HG02759 (cell line): ENCODE results near the gene ITGB8.

Experiments
- ATAC-seq: cut with Tn5 transposase; IDR thresholded peaks from one replicate; pipeline ENCODE4 v1.9.1; 2021; ENCODE audit warnings: mild to moderate bottlenecking, moderate library complexity; ENCODE audit not compliant: unreplicated experiment

ITGB8 gene

DNA sequence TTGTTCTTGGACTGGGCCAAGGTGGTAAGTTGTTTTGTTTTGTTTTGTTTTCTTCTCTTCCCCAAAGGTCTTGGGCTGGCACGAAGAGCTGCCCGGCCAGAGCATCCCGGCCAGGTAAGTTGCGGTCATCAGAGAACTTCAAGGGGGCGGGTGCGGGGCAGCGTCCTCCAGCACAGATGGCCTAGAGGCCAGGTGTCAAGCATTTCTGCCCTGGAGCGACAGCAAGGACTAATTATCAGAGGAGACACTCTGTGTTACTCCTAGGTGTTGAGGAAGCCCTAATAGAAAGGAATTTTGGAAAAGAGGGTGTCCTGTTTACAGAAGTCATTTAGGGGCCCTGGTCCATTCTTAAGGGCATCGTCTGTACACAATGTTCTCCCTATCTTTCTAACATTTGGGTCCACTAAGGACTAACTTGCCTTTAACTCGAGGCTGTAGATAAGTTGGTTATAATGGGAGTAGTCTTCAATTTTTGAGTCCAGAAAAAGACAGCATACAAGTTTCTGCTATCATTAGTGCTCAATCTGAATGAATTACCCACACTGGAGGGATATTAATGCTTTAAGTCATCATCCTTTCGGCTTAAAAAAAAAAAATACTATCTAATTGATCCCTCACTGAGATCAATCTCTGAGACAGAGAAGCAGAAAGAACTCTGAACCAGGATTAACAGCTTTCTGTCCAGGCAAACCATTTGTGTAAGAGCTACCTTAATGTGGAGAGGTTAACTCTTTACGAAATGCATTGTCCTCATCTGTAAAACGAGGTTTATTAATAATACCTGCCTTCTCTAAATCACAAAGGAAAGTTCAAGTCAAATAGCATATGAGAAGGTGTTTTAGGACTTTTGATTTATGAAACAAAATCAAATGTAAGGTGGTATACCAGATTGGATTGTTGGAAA, 1.5 kb downstream of the ITGB8 start:
- no peak for ATAC-seq

DNA sequence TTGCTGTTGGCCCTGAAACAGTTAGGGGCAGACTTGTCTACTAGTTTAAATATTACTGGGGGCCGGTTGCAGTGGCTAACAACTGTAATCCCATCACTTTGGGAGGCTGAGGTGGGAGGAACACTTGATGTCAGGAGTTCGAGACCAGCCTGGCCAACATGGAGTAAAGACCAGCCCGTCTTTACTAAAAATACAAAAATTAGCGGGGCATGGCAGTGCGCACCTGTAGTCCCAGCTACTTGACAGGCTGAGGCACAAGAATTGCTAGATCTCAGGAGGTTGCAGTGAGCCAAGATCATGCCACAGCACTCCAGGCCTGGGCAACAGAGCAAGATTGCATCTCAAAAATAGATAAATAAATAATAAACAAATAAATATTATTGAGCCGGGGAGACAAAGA, 7.6 kb downstream of the ITGB8 start:
- no peak for ATAC-seq

GRCh38 chr7:20340839-20341238, 10.1 kb downstream of the ITGB8 start:
- ATAC-seq: peak; percentile 41

DNA sequence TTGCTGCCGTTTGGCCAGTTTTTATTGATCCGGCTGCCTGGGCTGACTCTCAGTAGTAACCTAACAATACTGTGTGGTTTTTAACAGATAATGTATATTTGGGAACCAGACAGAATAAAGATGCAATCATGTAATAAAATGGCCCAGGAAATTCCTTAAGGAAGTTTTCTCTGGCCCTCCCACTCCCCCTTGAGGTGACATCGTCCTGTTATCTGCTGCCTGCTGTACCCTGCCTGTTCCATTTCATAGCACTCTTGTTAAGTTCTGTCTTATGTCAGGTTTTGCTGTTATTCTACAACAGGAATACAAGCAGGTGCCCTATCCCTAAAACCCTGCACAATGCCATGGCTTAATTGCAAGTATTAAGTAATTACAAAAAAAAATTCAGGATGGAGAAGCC, 12.5 kb downstream of the ITGB8 start:
- ATAC-seq: no peak

DNA sequence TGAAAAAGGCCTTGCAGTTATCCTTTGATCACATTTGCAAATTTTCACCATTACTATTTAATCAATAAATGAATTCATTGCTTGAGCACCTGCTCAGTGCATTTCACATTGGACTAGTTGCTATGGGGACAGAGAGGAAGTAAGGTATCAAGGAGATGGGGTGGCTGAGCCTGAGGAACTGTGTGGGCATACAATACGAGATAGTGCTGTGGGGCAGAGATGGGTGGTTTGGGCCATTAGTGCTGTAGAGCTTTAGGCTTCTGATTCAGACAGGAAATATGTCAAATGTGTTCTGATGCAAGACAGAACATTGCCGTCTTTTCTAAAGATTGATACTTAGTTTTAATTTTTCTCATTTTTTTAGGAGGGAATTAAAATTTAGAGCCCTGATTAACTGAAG, 13.2 kb downstream of the ITGB8 start:
- no peak for ATAC-seq

GRCh38 chr7:20344396-20344795, 13.7 kb downstream of the ITGB8 start:
- ATAC-seq: no peak

DNA sequence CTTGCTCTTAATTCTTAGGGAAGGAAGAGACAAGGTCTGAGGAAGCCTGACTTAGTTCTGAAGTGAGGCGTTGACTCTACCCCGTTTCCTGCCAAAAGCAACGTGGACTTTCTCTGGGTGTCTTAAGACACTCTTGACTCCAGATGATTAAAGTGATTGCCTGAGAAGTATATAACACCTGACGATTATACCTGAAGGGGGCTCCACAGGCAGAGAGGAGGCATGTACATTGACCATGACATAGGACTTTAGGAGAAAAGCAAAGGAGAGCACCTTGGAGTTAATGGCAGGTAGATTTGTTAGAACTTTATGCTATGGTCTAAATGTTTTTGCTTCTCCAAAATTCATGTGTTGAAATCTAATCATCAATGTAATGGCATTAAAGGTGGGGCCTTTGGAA, 15.9 kb downstream of the ITGB8 start:
- no peak for ATAC-seq

DNA sequence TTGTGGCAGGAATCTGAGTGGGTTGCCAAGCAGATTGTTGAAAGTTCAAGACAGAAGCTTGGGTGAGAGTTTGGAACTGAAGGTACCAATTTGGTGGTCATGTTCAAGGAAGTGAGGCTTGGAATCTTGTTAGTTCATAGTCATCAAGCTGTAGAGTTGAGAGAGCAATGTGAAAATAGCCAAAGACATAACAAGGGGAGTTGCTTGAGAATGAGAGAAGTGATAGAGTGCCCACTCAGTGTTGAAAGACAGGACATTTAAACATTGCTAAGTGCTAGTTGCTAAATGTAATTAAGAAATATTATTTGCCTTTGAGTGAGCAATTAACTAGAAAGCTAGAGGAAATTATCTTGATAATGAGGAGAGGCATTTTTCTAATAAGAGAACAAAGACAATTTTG, 17.0 kb downstream of the ITGB8 start:
- ATAC-seq: no peak

GRCh38 chr7:20348125-20348807, 17.6 kb downstream of the ITGB8 start:
- ATAC-seq: no peak

DNA sequence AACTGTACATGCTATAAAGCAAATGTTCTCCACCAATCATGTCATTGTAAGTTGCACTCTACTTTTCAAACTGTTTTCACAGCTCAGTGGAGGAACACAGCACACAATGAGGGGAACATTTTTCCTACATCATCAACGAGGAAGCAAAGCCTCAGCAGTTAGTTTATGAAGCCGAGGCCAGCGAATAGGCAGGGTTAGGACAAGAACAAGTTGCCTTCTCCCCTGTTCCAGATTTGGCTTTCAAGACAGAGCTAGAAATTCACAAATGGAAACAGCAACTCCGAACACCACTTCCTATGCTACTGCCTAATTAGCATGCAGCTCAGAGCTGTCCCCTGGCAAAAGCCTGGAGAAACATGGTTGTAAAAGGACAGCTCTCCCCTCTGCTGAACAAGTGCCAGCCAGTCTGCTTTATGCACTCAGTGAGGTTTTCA, 19.8 kb downstream of the ITGB8 start:
- ATAC-seq: no peak

DNA sequence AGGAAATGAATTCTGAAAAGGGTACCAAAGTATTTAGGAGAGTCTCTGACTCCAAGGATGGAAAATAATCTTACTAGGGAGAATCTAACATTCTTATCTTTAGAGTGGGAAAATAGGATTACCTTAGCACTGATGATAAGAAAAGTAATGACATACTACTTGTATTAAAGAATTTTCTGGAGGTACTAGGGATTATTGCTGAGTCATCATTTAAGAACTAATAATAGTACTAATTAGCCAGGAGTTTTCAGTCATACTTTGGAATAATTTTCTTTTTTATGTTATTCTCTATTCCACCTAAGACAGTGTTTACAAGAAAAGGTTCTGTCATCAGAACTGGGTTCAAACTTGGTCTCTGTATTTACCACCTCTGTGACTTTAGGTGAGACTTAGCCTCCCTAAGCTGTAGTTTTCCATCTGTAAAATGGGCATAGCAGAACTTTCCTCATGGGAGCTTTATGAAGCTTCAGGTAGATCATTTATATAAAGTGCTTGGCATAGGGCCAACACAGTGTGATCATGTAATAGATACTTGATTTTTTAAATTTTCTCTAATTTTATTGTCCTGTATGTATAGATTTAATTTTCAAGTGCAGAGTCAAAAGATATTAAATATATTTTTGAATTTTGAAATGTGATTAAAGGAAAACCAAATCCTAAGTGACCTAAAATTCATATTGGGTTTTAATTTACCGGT, 20.4 kb downstream of the ITGB8 start:
- ATAC-seq: no peak

GRCh38 chr7:20351901-20352300, 21.2 kb downstream of the ITGB8 start:
- no peak for ATAC-seq

DNA sequence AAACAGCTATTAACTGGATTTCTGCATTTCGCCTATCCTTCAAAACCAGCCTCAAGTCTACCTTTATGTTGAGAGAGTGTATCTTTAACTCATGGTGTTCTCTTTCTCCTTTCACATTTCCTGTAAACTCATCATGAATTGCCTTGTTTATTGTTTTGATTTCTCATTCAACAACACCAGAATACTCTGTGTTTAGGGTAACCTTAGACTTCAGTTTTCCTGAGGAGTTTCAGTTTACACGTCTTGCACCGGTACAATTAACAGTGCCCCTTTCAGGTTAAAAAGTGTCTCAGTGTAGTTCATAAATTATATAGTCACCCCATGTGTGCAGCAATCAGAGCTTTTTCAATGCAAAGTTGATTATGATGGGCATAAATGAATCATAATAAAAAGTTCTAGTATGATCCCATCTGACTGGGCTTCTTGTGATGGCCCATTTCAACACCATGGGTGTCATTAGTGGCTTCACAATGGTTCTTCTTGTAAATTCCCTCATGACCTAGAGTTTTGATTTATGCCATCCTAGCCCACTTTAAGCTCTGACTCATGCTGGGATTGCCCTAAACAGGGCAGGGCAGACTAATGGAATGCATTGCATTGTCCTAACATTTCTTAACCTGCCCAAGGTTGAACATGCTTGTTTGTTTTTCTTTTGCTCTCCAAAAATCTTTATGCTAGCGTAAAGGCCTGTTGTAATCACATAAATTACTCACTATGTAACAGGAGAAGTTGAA, 22.0 kb downstream of the ITGB8 start:
- no peak for ATAC-seq

GRCh38 chr7:20354610-20355528, 24.2 kb downstream of the ITGB8 start:
- ATAC-seq: no peak

DNA sequence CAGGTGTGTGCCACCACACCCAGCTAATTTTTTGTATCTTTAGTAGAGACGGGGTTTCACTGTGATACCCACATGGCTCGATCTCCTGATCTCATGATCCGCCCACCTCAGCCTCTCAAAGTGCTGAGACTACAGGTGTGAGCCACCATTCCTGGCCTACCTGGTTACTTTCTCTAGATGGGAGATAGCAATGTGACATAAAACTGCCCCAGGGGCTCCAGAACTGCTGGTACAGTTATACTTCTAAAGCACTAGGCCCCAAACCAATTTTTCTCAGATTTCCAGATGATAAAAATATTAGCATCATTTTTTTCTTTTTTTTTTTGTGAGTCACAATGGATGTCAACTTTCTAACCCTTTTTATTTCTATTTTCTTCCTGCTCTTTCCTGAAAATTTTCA, 27.4 kb downstream of the ITGB8 start:
- no peak for ATAC-seq

GRCh38 chr7:20358762-20359282, 28.1 kb downstream of the ITGB8 start:
- no peak for ATAC-seq

DNA sequence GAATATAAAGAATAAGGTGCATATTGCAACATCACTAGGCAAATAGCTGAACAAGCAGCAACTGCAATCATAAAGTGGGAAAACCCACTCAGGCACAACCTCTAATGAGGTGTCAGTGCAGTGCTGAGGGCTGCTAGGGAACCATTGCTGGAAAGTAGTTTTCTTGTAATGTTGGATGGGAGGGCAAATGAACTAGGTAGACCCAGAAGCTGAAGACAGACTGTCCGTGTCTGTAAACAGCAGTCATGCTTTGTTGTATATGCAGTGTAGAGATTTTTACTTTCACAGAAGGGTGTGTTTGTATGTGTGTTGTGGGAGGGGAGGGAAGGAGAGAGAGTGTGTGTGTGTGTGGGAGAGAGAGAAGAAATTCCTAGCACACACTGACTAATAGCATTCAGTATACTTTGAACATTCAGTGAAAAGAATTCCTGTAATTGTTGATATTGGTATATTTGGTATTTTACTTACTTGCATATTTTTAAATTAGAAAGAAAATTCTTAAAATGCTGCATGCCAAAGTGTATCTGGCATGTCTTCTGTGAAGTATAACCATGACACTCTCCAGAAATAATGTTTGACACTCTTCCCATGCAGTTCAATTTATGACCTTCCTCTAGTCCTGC, 28.8 kb downstream of the ITGB8 start:
- no peak for ATAC-seq

GRCh38 chr7:20362574-20363253, 32.0 kb downstream of the ITGB8 start:
- ATAC-seq: no peak
